Cerebellar cortex (tissue), 1 donor: ENCODE results near the gene BRD9.

Experiments
- DNase-seq: peaks from one replicate; pipeline ENCODE4 v3.0.0-alpha.2; 2015; ENCODE audit warnings: low spot score

The BRD9 gene

DNA sequence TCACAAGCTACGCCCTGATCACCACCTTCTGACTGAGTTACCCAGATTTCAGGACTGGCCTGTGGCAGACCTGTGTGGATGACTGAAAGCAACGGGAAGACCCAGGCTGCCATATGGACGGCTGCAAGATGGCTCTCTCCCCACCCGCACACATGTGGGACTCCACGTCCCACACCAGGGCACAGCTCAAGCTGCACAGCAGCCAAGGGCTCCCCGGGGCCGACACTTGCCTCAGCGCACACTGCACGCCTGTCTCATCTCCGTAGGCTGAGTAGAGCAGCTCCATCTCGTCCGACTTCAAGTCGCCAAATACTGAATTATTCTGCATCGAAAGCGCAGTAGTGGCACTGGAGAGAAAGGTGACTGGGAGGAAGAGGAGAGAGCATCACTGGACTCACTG, 14.5 kb downstream of the BRD9 start:
- no peak for DNase-seq

DNA sequence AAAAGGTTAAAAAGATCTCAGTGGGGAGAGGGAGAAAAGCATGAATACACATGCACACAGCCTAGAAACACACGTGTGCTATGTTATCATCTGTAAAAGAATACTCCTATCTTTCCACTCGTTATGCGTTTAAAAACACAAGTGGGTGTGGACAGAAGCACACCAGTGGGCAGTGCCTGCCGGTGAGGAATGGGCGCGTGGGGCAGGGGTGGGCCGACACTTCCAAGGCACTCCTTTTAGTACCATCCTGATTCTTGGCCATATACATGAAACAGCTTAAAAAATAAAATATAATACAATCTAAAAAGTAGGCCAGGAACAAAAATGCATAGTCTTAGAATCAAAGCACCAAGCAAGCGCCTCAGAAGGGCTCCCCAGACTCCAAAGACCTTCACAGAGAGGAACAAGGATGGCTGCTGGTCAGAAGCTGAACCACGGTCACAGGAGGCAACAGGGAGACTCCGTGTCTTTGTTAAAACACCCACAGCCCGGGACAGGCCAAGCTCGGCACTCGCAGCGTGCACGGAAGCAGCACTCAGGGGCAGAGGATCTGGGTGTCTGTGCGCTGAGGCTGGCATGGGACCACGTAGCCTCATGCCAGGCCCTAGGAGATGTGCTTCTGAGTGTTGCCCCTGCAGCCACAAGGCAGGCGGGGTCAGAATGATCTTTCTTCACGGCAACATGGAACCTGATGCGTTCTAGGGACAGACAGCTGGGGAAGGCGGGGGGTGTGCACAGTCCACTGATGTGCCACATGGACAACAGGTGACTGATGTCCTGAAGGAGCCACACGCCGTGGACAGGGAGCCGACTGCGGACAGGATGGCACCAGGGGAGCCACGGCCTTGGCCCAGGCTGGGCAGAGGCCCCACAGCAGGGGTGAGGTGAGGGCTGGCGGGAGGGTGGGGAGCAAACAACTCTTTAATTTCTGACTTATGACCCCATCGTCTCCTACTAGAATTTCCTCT, 15.9 kb downstream of the BRD9 start:
- no peak for DNase-seq

DNA sequence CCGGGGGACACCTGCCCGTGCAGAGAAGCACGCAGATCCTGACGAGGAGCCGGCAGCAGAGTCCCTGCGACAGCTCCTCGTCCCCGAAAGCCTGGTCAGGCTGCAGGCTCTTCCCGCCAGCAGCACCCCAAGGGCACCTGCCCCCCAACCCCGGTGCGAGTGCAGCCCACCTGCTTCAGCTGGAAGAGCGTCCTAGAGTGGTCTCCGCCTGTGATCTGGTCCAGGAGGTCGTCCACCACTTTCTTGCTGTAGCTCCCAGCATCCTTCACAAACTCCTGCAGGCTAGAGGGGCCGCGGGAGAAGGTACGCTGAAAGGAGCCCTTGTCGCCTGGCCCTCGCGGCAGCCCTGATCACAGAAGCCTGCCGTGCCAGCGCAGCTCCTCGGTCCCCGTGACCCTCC, 16.7 kb downstream of the BRD9 start:
- DNase-seq, result no peak

DNA sequence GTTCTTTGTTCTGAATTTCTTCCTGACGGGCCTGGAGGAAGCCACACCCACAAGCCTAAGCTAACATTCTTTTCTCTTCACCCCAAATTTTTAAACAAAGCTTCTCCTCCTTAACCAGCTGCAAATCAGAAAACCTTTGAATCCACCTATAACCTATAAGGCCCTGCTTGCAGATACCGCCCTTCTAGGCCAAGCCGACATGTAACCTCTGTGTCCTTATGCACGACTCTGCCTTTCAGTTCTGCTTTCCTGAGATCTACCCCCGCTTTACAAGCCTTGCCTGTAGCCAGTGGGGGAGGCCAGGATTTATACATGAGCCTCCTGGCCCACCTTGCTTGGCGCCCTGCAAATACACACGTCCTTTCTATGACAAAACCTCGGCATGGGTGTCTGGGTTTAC, 19.3 kb downstream of the BRD9 start:
- no peak for DNase-seq

DNA sequence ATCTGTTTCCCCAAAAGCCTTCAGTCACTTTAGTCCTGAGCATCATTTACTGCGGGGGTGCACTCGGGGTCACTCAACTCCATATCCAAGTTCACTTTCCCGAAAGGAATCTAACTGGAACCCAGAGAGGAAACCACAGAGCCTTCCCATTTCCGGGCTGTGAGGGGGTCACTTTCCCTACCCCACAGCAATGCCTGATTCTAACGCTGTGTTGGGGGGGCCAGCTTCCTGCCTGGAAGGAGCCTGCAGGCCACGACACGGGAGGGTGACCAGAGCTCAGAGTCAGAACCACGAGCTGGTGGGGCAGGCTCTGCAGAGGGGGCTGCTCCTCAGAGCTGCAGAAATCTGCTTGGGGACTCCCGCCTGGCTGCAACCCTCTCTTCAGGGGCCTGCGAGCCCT, 20.3 kb downstream of the BRD9 start:
- DNase-seq, result no peak

DNA sequence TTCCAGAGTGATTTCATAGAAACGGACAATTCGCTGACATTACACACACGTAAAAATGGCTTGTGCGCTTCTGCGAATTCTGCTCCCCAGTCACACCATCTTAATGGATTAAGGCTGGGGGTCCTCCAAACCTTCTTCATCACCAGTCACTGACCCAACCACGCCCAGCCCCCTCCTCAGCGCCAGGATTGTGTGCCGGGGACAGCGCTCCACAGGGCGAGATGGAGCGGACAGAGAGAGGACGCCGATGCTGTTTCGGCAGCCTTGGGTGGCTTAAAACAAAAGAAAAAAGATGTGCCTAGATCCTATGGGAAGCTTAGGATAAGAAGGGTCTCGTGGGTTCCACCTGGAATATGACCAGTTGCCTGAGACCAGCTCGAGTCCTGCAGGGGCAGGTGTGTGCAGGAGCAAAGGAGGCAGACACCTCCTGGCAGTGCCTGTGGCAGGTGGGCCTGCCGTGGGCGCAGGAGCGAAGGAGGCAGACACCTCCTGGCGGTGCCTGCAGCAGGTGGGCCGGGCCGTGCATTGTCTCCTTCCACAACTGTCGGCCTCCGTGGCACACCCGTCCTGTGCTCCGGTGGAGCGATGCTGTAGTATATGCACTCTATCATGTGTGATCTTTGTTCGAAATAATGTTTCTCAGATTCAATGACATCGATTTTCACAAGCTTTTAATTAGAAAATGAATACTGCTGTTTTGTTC, 20.9 kb downstream of the BRD9 start:
- no peak for DNase-seq

DNA sequence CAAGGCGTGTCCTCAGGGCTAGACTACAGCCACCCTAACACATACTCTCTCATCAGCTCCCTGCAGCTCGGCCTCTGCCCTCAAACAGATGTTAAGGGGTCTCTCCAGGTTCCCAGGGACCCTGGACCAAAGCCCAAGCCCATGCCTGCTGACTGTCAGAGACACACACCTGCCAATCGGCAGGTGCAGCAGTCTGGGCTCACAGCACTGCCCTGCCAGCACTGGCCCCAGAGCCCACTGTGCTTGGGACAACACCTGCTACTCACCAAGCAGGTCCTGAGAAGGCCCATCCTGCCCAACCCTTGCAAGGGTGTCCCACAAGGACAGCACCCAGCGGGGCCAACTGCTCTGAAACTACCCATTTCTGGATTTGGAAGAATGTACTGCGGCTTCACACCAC, 21.6 kb downstream of the BRD9 start:
- no peak for DNase-seq

DNA sequence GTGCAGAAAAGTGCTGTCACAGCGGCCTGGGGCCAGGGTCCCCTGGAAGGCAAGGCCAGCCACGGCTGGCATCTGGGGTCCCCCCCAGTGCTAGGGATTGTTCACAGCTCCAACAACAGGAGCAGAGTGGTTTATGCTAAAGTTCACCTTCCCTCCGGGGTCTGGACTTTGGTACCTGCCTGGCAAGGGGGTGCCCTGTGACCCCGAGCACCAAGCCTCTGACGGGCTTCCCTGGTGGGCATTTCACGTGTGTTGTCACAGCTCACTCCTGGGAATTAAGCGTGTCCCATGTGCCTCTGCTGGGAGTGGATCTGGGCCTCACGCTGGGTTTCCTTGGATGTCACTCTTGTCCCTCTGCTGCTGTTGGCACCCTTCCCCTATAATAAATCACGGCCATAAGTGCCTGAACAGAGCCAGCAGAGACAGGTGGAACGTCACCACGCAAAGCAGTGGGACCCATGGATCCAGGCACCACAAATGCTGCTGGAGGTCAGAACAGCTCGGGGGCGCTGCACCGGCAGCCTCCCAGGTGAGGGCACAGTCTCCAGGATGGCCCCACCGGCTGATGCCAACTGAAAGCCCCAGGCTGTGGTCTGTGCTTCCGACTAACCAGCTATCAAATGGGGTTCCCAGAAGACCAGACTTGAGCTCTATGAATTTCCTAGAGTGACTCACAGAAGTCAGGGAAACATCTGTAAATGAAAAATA, 24.0 kb downstream of the BRD9 start:
- DNase-seq, result no peak

DNA sequence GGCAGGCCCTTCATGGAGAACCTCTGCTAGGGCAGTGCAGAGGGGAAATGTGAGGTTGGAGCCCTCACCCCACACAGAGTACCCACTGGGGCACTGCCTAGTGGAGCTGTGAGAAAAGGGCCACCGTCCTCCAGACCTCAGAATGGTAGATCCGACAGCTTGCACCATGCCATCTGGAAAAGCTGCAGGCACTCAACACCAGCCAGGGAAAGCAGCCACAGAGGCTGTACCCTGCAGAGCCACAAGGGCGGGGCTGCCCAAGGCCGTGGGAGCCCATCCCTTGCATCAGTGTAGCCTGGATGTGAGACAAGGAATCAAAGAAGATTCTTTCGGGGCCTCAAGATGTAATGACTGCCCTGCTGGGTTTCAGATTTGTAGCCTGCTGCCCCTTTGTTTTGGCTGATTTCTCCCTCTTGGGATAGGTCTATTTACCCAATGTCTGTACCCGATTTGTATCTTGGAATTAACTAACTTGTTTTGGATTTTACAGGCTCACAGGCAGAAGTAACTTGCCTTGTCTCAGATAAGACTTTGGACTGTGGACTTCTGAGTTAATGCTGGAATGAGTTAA, 25.2 kb downstream of the BRD9 start:
- DNase-seq, result peak; percentile 74

DNA sequence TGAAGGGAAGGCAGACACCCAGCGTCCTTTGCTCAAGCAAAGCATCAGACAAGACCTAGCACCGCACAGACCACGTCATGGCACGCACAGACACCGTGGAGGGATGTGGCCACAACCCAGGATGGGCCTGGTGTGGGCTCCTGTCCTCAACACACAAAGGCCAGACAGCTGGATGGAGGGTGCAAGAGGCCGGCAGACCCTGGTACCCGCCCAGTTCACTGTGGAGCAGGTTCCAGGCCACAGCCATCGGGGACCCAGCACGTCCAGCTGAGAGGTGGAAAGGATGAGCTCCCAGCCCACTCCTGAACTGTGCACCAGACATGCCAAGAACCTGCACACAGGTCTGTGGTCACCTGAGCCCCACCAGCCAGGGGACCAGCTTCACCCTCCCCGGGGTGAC, 26.8 kb downstream of the BRD9 start:
- DNase-seq, result no peak

DNA sequence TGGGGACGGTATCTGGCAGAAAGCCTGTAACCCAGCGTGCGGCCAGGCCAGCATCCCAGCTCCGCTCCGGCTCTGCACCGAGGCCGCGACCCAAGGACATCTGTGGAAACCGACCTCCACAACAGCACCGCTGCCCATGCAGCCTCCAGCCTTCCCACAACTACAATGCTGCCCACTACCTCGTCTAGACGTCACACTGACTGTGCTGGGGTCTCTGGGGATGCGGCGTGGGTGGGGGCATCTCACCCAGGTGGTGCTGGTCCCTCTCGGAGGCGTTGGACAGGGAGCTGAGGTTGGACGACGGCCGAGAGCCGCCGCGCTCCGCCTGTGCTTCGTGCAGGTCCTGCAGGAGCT, 27.5 kb downstream of the BRD9 start:
- no peak for DNase-seq

DNA sequence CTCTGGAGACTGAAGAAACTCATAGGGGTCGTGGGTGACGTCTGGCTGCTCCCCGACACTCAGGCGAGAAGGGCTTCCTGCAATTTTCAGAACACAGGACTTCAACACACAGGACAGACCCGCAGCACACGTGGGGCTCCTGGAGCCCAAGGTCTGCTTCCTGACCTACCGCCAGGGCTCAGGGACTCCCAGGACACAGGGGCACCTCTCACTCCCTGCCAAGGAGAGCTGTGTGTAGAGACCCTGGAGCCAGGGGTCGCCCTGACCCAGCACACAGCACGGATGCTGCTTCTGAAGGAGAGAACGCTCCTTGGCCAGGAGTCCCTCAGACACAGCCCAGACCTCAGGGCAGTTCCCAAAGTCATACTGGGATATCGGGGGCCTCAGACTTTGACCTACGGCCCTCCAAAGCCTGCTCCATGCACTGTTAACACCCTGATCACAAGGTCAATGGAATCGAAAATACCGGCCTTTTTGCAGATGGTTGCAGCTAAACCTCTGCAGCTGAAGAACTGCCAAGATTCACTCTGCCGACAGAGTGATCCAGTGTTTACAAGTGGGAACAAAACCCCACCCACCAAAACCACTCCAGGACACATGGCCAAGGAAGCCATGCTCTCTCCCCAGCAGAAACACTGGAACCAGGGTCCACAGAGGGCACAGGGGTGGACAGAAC, 28.0 kb downstream of the BRD9 start:
- DNase-seq, result no peak

DNA sequence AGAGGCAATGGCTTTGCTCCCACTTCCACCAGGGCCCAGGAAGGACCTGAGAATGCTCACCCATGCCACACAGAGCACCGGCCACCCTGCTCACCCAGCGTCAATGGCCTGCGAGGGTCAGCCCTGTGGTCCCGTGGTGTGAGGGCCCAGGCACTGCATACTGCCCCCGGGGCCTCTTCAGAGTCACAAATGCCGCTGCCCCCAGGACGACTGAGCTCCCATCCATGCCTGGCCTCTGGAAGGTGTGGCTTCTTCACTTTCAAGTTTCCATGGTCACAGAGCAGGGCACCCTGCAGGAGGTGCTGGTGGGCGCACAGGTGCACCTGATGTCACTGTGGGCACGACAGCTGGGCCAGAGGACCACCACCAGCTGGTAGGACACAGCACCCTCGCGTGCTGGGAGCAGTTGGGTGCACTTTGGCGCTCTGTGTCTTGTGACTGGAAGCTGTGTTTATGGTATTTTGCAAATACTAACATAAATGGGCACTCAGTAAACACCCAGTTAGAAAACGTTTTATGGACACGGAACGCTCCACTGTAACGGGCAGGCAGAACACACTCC, 29.3 kb downstream of the BRD9 start:
- no peak for DNase-seq

DNA sequence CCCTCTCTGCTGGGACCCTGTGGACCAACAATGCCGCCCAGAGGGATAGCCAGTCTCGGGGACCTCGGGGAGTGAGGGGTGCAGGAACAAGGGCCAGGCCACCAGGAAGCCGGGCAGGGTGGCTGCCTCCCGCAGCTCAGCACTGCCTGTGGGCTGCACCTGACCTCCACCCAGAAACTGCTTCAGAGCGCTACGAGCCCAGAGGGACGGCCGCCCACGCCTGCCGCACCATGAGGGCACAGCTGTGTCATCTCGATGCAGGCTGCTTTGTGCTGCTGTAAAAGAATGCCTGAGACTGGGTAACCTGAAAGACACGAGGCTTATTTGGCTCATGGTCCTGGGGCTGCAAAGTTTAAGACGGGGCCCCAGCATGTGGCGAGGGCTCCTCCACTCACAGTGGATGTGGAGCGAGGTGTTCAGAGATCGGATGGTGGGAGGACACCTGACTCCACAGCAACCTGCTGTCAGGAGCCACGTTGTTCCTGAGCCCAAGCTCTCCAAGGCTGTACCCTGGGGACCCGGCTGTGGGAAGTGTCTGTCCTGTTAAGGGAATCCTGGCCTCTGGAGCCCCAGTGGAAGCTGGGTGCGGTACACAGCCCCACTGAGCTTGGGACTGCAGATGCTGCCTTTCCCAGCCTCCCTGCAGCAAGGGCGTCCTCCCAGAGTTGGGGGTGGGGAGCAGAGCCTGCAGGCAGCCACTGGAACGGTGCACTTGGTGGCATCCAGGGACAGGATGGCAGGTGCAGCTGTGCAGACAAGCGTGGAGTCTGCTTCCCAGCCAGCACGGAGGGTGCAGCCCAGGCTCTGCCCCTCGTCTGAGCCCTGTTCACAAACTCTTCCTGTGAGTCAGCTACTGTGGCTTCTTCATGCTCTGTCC, 30.0 kb downstream of the BRD9 start:
- no peak for DNase-seq

DNA sequence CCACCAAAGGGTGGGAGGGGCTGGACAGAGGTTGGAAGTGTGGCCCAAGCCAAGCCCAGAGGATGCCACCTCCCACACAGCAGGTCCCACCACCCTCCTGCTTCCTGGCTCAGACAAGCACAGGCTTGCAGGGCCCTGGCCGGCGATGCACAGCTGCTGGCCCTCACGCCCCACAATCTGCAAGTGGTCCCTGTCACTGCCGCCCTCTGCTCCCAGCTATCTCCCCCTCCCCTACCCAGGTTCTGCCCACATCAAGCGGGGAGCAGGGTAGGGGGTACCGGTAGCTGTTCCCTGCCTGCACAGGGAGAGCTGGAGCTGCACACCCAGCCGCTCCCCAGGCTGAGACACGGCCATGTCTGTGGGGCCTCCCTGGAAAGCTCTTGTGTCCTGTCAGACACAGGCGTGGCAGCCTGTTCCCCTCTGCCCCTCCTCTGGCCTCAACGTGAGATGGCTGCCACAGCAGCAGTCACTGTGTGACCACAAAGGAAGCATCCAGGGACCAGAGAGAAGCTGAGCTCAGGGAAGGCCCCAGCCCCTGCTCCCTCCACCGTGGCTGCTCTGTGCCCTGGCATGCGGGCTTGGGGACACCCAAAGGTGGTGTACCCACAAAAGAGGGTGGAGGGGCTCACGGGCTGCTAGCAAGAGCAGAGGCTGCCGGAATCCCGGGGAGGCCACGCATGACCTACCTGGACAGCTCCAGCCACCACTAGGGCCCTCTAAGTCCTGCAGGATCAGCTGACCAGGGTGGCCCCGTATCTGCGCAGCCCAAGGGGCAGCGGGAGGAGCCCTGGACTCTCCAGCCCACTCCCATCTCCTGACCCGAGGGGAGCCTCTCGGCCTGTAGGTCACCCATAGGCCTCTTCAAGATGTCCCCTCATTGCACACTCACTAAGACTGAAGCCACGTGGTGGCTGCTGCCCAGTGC, 30.9 kb downstream of the BRD9 start:
- no peak for DNase-seq

DNA sequence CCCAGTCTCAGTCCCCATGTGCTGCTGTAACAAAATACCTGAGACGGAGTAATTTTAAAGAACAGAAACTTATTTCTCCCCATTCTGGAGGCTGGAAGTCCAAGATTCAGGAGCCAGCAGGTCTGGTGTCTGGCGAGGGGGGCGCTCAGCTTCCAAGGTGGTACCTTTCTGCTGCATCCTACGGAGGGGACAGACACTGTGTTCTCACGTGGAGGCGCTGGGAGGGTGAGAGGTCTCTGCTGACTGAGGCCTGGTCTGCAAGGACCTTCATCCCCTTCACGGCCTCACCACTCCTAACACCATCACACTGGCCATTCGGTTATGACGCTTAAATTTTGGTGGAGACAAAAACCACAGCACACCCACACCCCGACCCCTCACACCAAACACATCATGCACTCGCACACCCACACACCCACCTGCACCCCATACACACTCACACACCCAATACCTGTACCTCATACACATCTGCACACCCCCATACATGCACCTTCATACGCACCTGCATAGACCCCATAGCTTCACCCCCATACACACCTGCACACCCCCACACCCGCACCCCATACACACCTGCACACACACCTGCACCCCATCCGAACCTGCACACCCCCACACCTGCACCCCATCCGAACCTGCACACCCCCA, 32.0 kb downstream of the BRD9 start:
- no peak for DNase-seq

DNA sequence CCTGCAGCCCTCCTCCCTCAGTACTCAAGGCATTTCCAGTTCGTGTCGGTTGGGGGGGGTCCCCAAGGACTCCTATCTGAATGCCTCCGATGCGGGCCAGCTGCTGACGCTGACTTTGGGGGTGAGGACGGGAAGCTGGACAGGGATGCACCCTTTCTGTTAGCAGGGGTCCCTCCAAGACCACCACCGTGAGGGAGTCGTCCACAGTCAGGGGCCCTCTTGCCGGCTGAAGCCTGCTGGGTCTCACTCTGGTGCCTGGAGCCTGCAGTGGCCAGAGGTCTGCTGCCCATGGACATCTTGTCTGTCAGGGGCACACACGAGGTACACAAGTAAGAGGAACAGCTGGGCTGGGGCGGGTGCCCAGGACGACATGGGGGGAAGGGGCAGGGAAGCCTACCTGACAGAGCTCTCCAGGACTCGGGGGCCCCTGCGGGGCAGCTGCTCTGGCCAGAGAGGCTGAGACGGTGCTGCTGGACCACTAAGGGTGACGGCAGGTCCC, 32.8 kb downstream of the BRD9 start:
- no peak for DNase-seq

DNA sequence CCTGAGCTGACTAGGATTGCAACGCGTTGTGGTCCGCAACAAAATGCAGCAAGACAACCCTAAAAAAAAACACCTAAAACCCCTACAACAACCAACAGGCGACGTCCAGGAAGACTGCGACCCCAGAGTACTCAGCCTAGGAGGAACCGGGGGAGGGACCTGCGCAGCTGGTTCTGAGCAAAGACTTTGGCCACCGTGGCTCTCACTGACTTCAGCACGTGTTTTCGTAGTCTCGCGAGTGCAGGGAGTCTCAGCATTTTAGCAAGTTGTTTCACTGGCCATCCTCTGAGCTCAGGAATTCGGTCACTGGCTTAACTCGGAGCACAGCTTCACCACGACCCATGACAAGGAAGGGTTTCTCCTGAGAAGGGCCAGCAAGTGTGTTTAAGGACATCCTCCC, 33.2 kb downstream of the BRD9 start:
- no peak for DNase-seq

DNA sequence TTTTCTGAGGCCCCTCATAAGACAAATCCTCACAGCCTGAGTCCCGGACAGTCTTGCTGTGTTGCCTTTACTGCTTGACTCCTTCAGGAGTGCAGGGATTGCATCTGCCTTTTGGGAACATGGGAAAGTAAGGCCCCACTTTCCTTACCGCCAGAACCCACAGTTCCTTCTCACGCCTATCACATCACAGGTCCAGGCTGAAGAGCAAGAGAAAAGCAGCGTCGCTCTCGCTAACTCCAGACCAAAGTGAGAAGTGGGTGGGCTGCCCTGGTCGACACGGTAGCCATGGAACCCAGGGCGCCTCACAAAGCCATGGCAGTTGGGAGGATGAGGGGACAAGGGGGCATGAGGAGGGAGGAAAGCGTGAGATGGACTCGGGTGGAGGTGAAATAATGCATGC, 33.9 kb downstream of the BRD9 start:
- no peak for DNase-seq
